ENCODE results near the gene RPF1. TPM values are rescaled to one million over a fixed set of nuclear protein-coding genes. Genes with fewer than 3 reads are reported as not detected.

The RPF1 gene
- total RNA-seq, 1 donor: 29.3 TPM

DNA sequence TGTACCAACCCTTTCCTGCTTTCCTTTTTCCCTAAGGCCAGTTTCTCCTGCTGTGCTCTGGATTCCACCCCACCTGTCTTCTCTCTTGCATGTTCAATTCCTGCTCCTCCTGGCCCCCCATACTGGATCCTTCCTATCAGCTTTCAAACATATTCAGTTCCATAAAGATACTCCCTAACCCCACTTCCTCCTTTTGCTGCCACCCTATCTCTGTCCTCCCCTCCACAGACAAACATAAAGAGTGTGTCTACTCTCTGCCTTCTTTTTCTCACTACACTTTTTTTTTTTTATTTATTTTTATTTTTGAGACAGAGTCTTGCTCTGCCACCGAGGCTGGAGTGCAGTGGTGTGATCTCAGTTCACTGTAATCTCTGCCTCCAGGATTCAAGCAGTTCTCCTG lies 16.9 kb upstream of the RPF1 start:
- Histone ChIP-seq H3K4me3 (ENCODE audit: insufficient read depth, low read length) (no peak overlapping the region), H3K27ac (ENCODE audit: low read depth, low read length) (no peak overlapping the region), H3K4me2 (ENCODE audit: insufficient read depth, low read length) (no peak overlapping the region), H3K79me2 (ENCODE audit: insufficient read depth, low read length) (no peaks in the 10 kb centered on the region), H4K20me1 (ENCODE audit: insufficient read depth, low read length) (no peaks in the 10 kb centered on the region), H3K9me3 (ENCODE audit: low read depth, low read length) (no peaks in the 10 kb centered on the region), H3K4me1 (ENCODE audit: insufficient read depth, low read length) (no peaks in the 10 kb centered on the region), H3K27me3 (ENCODE audit: insufficient read depth, low read length) (peaks cover 48% of the 10 kb centered on the region), H2AFZ (ENCODE audit: low read length) (no peak overlapping the region), H3K36me3 (ENCODE audit: insufficient read depth, low read length) (no peaks in the 10 kb centered on the region)
- no peak for TF ChIP-seq CTCF (IDR thresholded peaks at IDR 0.05; ENCODE audit: extremely low read depth, low read depth, low read length)
- no peak for DNase-seq (ENCODE audit: insufficient read length, low spot score, missing footprints)

- Histone ChIP-seq H4K20me1 (ENCODE audit: insufficient read depth, low read length) (no peaks in the 10 kb centered on the region), H3K4me3 (ENCODE audit: insufficient read depth, low read length) (no peak overlapping the region), H2AFZ (ENCODE audit: low read length) (no peak overlapping the region), H3K9me3 (ENCODE audit: low read depth, low read length) (no peaks in the 10 kb centered on the region), H3K79me2 (ENCODE audit: insufficient read depth, low read length) (no peaks in the 10 kb centered on the region), H3K4me2 (ENCODE audit: insufficient read depth, low read length) (no peak overlapping the region), H3K27me3 (ENCODE audit: insufficient read depth, low read length) (peaks cover 58% of the 10 kb centered on the region), H3K36me3 (ENCODE audit: insufficient read depth, low read length) (no peaks in the 10 kb centered on the region), H3K4me1 (ENCODE audit: insufficient read depth, low read length) (no peaks in the 10 kb centered on the region), H3K27ac (ENCODE audit: low read depth, low read length) (no peak overlapping the region)
- TF ChIP-seq CTCF (IDR thresholded peaks at IDR 0.05; ENCODE audit: extremely low read depth, low read depth, low read length): no peak
- DNase-seq (ENCODE audit: insufficient read length, low spot score, missing footprints): no peak
These were observed 11.8 kb upstream of the RPF1 start for GRCh38 chr1:84467298-84467697.

GRCh38 chr1:84476225-84476624 lies 2.8 kb upstream of the RPF1 start:
- Histone ChIP-seq H4K20me1 (ENCODE audit: insufficient read depth, low read length) (no peaks in the 10 kb centered on the region), H3K36me3 (ENCODE audit: insufficient read depth, low read length) (no peaks in the 10 kb centered on the region), H3K79me2 (ENCODE audit: insufficient read depth, low read length) (peaks cover 25% of the 10 kb centered on the region), H3K9me3 (ENCODE audit: low read depth, low read length) (no peaks in the 10 kb centered on the region), H3K4me2 (ENCODE audit: insufficient read depth, low read length) (no peak overlapping the region), H3K27me3 (ENCODE audit: insufficient read depth, low read length) (peaks cover 22% of the 10 kb centered on the region), H3K4me1 (ENCODE audit: insufficient read depth, low read length) (peaks cover 7% of the 10 kb centered on the region), H3K4me3 (ENCODE audit: insufficient read depth, low read length) (no peak overlapping the region), H3K27ac (ENCODE audit: low read depth, low read length) (no peak overlapping the region), H2AFZ (ENCODE audit: low read length) (no peak overlapping the region)
- no peak for DNase-seq (ENCODE audit: insufficient read length, low spot score, missing footprints)
- TF ChIP-seq CTCF (IDR thresholded peaks at IDR 0.05; ENCODE audit: extremely low read depth, low read depth, low read length): no peak

- no peaks in the 10 kb centered on the region for H3K9me3 ChIP-seq (ENCODE audit: low read depth, low read length)
- peaks cover 7% of the 10 kb centered on the region for H3K4me1 ChIP-seq (ENCODE audit: insufficient read depth, low read length)
- peaks cover 50% of the 10 kb centered on the region for H3K79me2 ChIP-seq (ENCODE audit: insufficient read depth, low read length)
- peaks cover 13% of the 10 kb centered on the region for H3K36me3 ChIP-seq (ENCODE audit: insufficient read depth, low read length)
- H3K4me3 ChIP-seq (ENCODE audit: insufficient read depth, low read length): peak overlapping the region; percentile 94
- TF ChIP-seq CTCF (IDR thresholded peaks at IDR 0.05; ENCODE audit: extremely low read depth, low read depth, low read length): no peak
- peaks cover 15% of the 10 kb centered on the region for H3K27me3 ChIP-seq (ENCODE audit: insufficient read depth, low read length)
- no peak for DNase-seq (ENCODE audit: insufficient read length, low spot score, missing footprints)
- no peaks in the 10 kb centered on the region for H4K20me1 ChIP-seq (ENCODE audit: insufficient read depth, low read length)
- H3K27ac ChIP-seq (ENCODE audit: low read depth, low read length): peak overlapping the region; percentile 86
- H3K4me2 ChIP-seq (ENCODE audit: insufficient read depth, low read length): peak overlapping the region; percentile 88
- H2AFZ ChIP-seq (ENCODE audit: low read length): peak overlapping the region; percentile 99
These were observed 932 bp downstream of the RPF1 start for GRCh38 chr1:84479998-84480397.

Data from osteoblast (primary cell).